Measurements from ENCODE around the gene LZTFL1. TPM values are rescaled to one million over a fixed set of nuclear protein-coding genes. Genes with fewer than 3 reads are reported as not detected.

LZTFL1 gene
- polyA plus RNA-seq (2011; rRNA removed) = 22.8 and 32.4 TPM in 2 replicates
- 9.0 and 11.4 TPM in 2 replicates for polyA minus RNA-seq (2011; rRNA and poly(A)+ RNA removed)

- ChIA-PET POLR2A (no interaction called here), CTCF (interaction anchor here (1.4 to 2.0 kb wide), 2 partner anchors 87 to 237 kb away, joined by 5 to 10 read pairs; no protein-coding TSS in a partner anchor)
- TF ChIP-seq CTCF (IDR thresholded peaks at IDR 0.05; ENCODE audit: low read depth, low read length) = no peak
Measured at GRCh38 chr3:45841757-45842491, at the start of gene LZTFL1. Gene LZTFL1, minus strand, starts transcription at chr3:45842119. Its CDS starts 128 bp downstream, at chr3:45841991.

GRCh38 chr3:45890405-45890804 is 48.5 kb upstream of the LZTFL1 start:
- no peak overlapping the region for H3K4me3 ChIP-seq (ENCODE audit: low read depth, low read length)
- no peak for TF ChIP-seq CTCF (IDR thresholded peaks at IDR 0.05; ENCODE audit: low read depth, low read length)
- H3K9me3 ChIP-seq (ENCODE audit: control insufficient read depth, insufficient read depth, low read length) = no peaks in the 10 kb centered on the region
- CTCF ChIA-PET = no interaction called here
- no peak overlapping the region for H3K27ac ChIP-seq (ENCODE audit: low read depth, low read length)
- H3K27me3 ChIP-seq (ENCODE audit: control insufficient read depth, insufficient read depth, low read length) = peaks cover 16% of the 10 kb centered on the region
- POLR2A ChIA-PET = no interaction called here
- DNase-seq (ENCODE audit: low read depth, low spot score) = no peak

More at GRCh38 chr3:45841757-45842491, at the start of gene LZTFL1:
- DNase-seq (ENCODE audit: low read depth, low spot score) = peak; percentile 92
- Histone ChIP-seq H3K4me3 (ENCODE audit: low read depth, low read length) (peak within 1 kb of the TSS; percentile 93), H3K27me3 (ENCODE audit: control insufficient read depth, insufficient read depth, low read length) (peaks cover 7% of the 10 kb centered on the region), H3K27ac (ENCODE audit: low read depth, low read length) (peak within 1 kb of the TSS; percentile 58), H3K9me3 (ENCODE audit: control insufficient read depth, insufficient read depth, low read length) (peaks cover 4% of the 10 kb centered on the region; the same call in 1 of the 2 replicates)

GRCh38 chr3:45889337-45889736 is 47.4 kb upstream of the LZTFL1 start:
- H3K4me3 ChIP-seq (ENCODE audit: low read depth, low read length) = no peak overlapping the region
- CTCF ChIA-PET = interaction anchor here (1.1 kb wide), 1 partner anchor 190 kb away, joined by 4 read pairs; no protein-coding TSS in a partner anchor
- no peaks in the 10 kb centered on the region for H3K9me3 ChIP-seq (ENCODE audit: control insufficient read depth, insufficient read depth, low read length)
- POLR2A ChIA-PET = interaction anchor here (0.7 kb wide), 1 partner anchor 54 kb away, joined by 3 read pairs; no protein-coding TSS in a partner anchor
- no peak for DNase-seq (ENCODE audit: low read depth, low spot score)
- no peak overlapping the region for H3K27ac ChIP-seq (ENCODE audit: low read depth, low read length)
- no peak for TF ChIP-seq CTCF (IDR thresholded peaks at IDR 0.05; ENCODE audit: low read depth, low read length)
- H3K27me3 ChIP-seq (ENCODE audit: control insufficient read depth, insufficient read depth, low read length) = peaks cover 20% of the 10 kb centered on the region

GRCh38 chr3:45887759-45888511 is 46.0 kb upstream of the LZTFL1 start:
- ChIA-PET POLR2A (no interaction called here), CTCF (interaction anchor here (0.6 kb wide), 1 partner anchor 183 kb away, joined by 4 read pairs; no protein-coding TSS in a partner anchor)

More at GRCh38 chr3:45887759-45888511, 46.0 kb upstream of the LZTFL1 start:
- H3K27me3 ChIP-seq (ENCODE audit: control insufficient read depth, insufficient read depth, low read length) = peaks cover 33% of the 10 kb centered on the region
- no peak for DNase-seq (ENCODE audit: low read depth, low spot score)
- H3K27ac ChIP-seq (ENCODE audit: low read depth, low read length) = no peak overlapping the region
- TF ChIP-seq CTCF (IDR thresholded peaks at IDR 0.05; ENCODE audit: low read depth, low read length) = no peak
- H3K9me3 ChIP-seq (ENCODE audit: control insufficient read depth, insufficient read depth, low read length) = no peaks in the 10 kb centered on the region
- no peak overlapping the region for H3K4me3 ChIP-seq (ENCODE audit: low read depth, low read length)

All from AG04450 (cell line).